Neuronal stem cell (in vitro differentiated cells): ENCODE measurements around the gene OR6B2.

Source experiments
- DNase-seq: peaks from one replicate; pipeline ENCODE4 v3.0.0-alpha.2; 2013; ENCODE audit warnings: low spot score
- H2AFZ ChIP-seq: one replicate; pipeline ENCODE4 v1.6.1; 2013; ENCODE audit warnings: mild to moderate bottlenecking, low read length, inconsistent platforms
- H2AK5ac ChIP-seq: 2 replicates; pipeline ENCODE4 v1.6.1; 2013; ENCODE audit warnings: low read depth, mild to moderate bottlenecking, inconsistent platforms, low read length, moderate library complexity, mixed read lengths
- H2BK120ac ChIP-seq: 2 replicates; pipeline ENCODE4 v1.6.1; 2013; ENCODE audit warnings: low read depth, mild to moderate bottlenecking, inconsistent platforms, low read length, moderate library complexity, mixed read lengths
- H2BK12ac ChIP-seq: one replicate; pipeline ENCODE4 v1.6.1; 2013; ENCODE audit warnings: low read length, inconsistent platforms
- H2BK15ac ChIP-seq: 2 replicates; pipeline ENCODE4 v1.6.1; 2013; ENCODE audit warnings: mild to moderate bottlenecking, low read length, inconsistent platforms, mixed read lengths
- H2BK5ac ChIP-seq: one replicate; pipeline ENCODE4 v1.6.1; 2013; ENCODE audit warnings: inconsistent platforms, mild to moderate bottlenecking, low read length, moderate library complexity
- H3K14ac ChIP-seq: one replicate; pipeline ENCODE4 v1.6.1; 2013; ENCODE audit warnings: low read length, inconsistent platforms
- H3K18ac ChIP-seq: 2 replicates; pipeline ENCODE4 v1.6.1; 2013; ENCODE audit warnings: low read length, inconsistent platforms
- H3K23ac ChIP-seq: 2 replicates; pipeline ENCODE4 v1.6.1; 2013; ENCODE audit warnings: low read depth, mild to moderate bottlenecking, mixed read lengths, low read length, inconsistent platforms; ENCODE audit not compliant: poor library complexity
- H3K27ac ChIP-seq: replicated peaks from 3 replicates; pipeline ENCODE4 v1.5.1; 2013; ENCODE audit warnings: low read length, inconsistent platforms
- H3K27me3 ChIP-seq, 3 experiments: 2 replicates each; pipeline ENCODE4 v1.6.1; 2013; ENCODE audit warnings: low read length in 3 of 3, mild to moderate bottlenecking in 2 of 3, inconsistent platforms in 1 of 3, low read depth in 1 of 3, mixed read lengths in 1 of 3, moderate library complexity in 1 of 3; ENCODE audit not compliant: control insufficient read depth in 3 of 3, insufficient read depth in 3 of 3
- H3K36me3 ChIP-seq, 2 donors: replicated peaks in 1 of 2; 2 replicates each; pipeline ENCODE4 v1.6.1; 2013; ENCODE audit warnings: low read length in 2 of 2; ENCODE audit not compliant: control insufficient read depth in 2 of 2, insufficient read depth in 2 of 2
- H3K4ac ChIP-seq: 2 replicates; pipeline ENCODE4 v1.6.1; 2013; ENCODE audit warnings: inconsistent platforms, mild to moderate bottlenecking, low read length, moderate library complexity
- H3K4me1 ChIP-seq, 2 donors: 1 replicate in 1 of 2; 2 replicates in 1 of 2; pipeline ENCODE4 v1.6.1; 2013; ENCODE audit warnings: low read length in 2 of 2, low read depth in 1 of 2; ENCODE audit not compliant: control insufficient read depth in 2 of 2, insufficient read depth in 1 of 2
- H3K4me2 ChIP-seq: one replicate; pipeline ENCODE4 v1.6.1; 2013; ENCODE audit warnings: mild to moderate bottlenecking, low read length, inconsistent platforms; ENCODE audit not compliant: insufficient read depth, poor library complexity, severe bottlenecking
- H3K4me3 ChIP-seq, 2 donors: 2 replicates each; pipeline ENCODE4 v1.5.1; 2013; ENCODE audit warnings: low read length in 2 of 2, mild to moderate bottlenecking in 2 of 2, inconsistent platforms in 1 of 2, moderate library complexity in 1 of 2
- H3K79me1 ChIP-seq: one replicate; pipeline ENCODE4 v1.6.1; 2013; ENCODE audit warnings: low read depth, mild to moderate bottlenecking, inconsistent platforms, low read length, moderate library complexity
- H3K9ac ChIP-seq: one replicate; pipeline ENCODE4 v1.6.1; 2013; ENCODE audit warnings: mild to moderate bottlenecking, low read depth, low read length, inconsistent platforms; ENCODE audit not compliant: poor library complexity
- H3K9me3 ChIP-seq, 2 donors: replicated peaks in 1 of 2; 2 replicates each; pipeline versions ENCODE3 to v1.6.1; 2013; ENCODE audit warnings: low read length in 2 of 2, mild to moderate bottlenecking in 2 of 2, inconsistent platforms in 1 of 2, low read depth in 1 of 2, mixed read lengths in 1 of 2, moderate library complexity in 1 of 2; ENCODE audit not compliant: control insufficient read depth in 2 of 2, insufficient read depth in 1 of 2
- H4K8ac ChIP-seq: one replicate; pipeline ENCODE4 v1.6.1; 2013; ENCODE audit warnings: low read depth, mild to moderate bottlenecking, inconsistent platforms, low read length, moderate library complexity
- H4K91ac ChIP-seq: one replicate; pipeline ENCODE4 v1.6.1; 2013; ENCODE audit warnings: low read length, low read depth, mild to moderate bottlenecking, inconsistent platforms; ENCODE audit not compliant: poor library complexity
- WGBS, 2 donors: extraction: QIAGEN DNeasy Blood & Tissue Kit; methylation state at CpG; one replicate each; pipeline ENCODE4 v1.1.7; 2013; ENCODE audit warnings: missing lambda C conversion rate in 2 of 2, mixed read lengths in 1 of 2; ENCODE audit not compliant: insufficient read length in 2 of 2, insufficient replicate concordance in 1 of 2; ENCODE audit errors: extremely low coverage in 2 of 2; 5-methylcytosine and 5-hydroxymethylcytosine counted together

Gene OR6B2

GRCh38 chr2:240070907-240071306 is 40.7 kb upstream of the OR6B2 start:
- Histone ChIP-seq H3K14ac (no peak overlapping the region), H3K23ac (no peak overlapping the region), H3K9me3 (peaks cover 0 to 2% of the 10 kb centered on the region in 2 donors), H3K79me1 (no peaks in the 10 kb centered on the region), H3K9ac (no peak overlapping the region), H2BK5ac (no peak overlapping the region), H2BK120ac (no peak overlapping the region), H3K4me3 (no peak overlapping the region), H3K27ac (no peak overlapping the region), H3K18ac (no peak overlapping the region), H3K27me3 (no peaks in the 10 kb centered on the region), H3K4ac (no peak overlapping the region), H4K91ac (no peak overlapping the region), H2AFZ (no peak overlapping the region), H4K8ac (no peak overlapping the region), H2AK5ac (no peak overlapping the region), H3K36me3 (no peaks in the 10 kb centered on the region), H2BK15ac (no peak overlapping the region), H3K4me2 (no peak overlapping the region), H2BK12ac (no peak overlapping the region), H3K4me1 (no peaks in the 10 kb centered on the region)
- no CpG with 5 or more reads among the region's 3 CpGs for WGBS, 2 donors
- DNase-seq: no peak

- Histone ChIP-seq H3K79me1 (no peaks in the 10 kb centered on the region), H3K9ac (no peak overlapping the region), H2AFZ (no peak overlapping the region), H3K9me3 (no peaks in the 10 kb centered on the region), H3K4me2 (no peak overlapping the region), H4K8ac (no peak overlapping the region), H3K27me3 (no peaks in the 10 kb centered on the region), H3K4me1 (no peaks in the 10 kb centered on the region), H4K91ac (no peak overlapping the region), H3K18ac (no peak overlapping the region), H2BK120ac (no peak overlapping the region), H3K27ac (no peak overlapping the region), H2BK15ac (no peak overlapping the region), H2AK5ac (no peak overlapping the region), H2BK5ac (no peak overlapping the region), H3K23ac (no peak overlapping the region), H2BK12ac (no peak overlapping the region), H3K36me3 (no peaks in the 10 kb centered on the region), H3K4ac (no peak overlapping the region), H3K14ac (no peak overlapping the region), H3K4me3 (no peak overlapping the region)
- WGBS, 2 donors: no CpG with 5 or more reads among the region's 1 CpG
- no peak for DNase-seq
Observed at GRCh38 chr2:240069829-240070228, 39.6 kb upstream of the OR6B2 start.

- Histone ChIP-seq H4K91ac (no peak overlapping the region), H4K8ac (no peak overlapping the region), H3K4me1 (no peaks in the 10 kb centered on the region), H2AK5ac (no peak overlapping the region), H2BK5ac (no peak overlapping the region), H3K79me1 (no peaks in the 10 kb centered on the region), H3K23ac (no peak overlapping the region), H3K27ac (no peak overlapping the region), H3K36me3 (no peaks in the 10 kb centered on the region), H2AFZ (no peak overlapping the region), H2BK120ac (no peak overlapping the region), H3K4me2 (no peak overlapping the region), H2BK15ac (no peak overlapping the region), H3K18ac (no peak overlapping the region), H3K9me3 (no peaks in the 10 kb centered on the region), H3K9ac (no peak overlapping the region), H3K4ac (no peak overlapping the region), H3K14ac (no peak overlapping the region), H3K27me3 (peaks cover 0 to 5% (median 0%) of the 10 kb centered on the region in 3 experiments), H2BK12ac (no peak overlapping the region), H3K4me3 (no peak overlapping the region)
- no peak for DNase-seq
- no CpG with 5 or more reads among the region's 1 CpG for WGBS, 2 donors
Observed at GRCh38 chr2:240068193-240068592, 38.0 kb upstream of the OR6B2 start.

- Histone ChIP-seq H3K27me3 (peaks cover 0 to 12% (median 0%) of the 10 kb centered on the region in 3 experiments), H3K4me1 (no peaks in the 10 kb centered on the region), H2BK5ac (no peak overlapping the region), H3K9me3 (no peaks in the 10 kb centered on the region), H3K9ac (no peak overlapping the region), H3K14ac (no peak overlapping the region), H2BK120ac (no peak overlapping the region), H2AK5ac (no peak overlapping the region), H3K23ac (no peak overlapping the region), H3K79me1 (no peaks in the 10 kb centered on the region), H3K4me3 (no peak overlapping the region), H4K91ac (no peak overlapping the region), H3K18ac (no peak overlapping the region), H4K8ac (no peak overlapping the region), H3K4ac (no peak overlapping the region), H3K4me2 (no peak overlapping the region), H2BK15ac (no peak overlapping the region), H2AFZ (no peak overlapping the region), H3K36me3 (no peaks in the 10 kb centered on the region), H2BK12ac (no peak overlapping the region), H3K27ac (no peak overlapping the region)
- DNase-seq: no peak
- no CpG with 5 or more reads among the region's 5 CpGs for WGBS, 2 donors
Observed at GRCh38 chr2:240066489-240066888, 36.3 kb upstream of the OR6B2 start.
